GM13976 (cell line): Measurements from ENCODE around the gene RRP9.

ENCODE experiments used
- DNase-seq: peaks from one replicate; pipeline ENCODE4 v3.0.0; 2012; ENCODE audit warnings: low spot score
- CTCF ChIP-seq: IDR thresholded peaks from 2 replicates; pipeline ENCODE4 v1.5.1; 2012; ENCODE audit warnings: borderline replicate concordance, mild to moderate bottlenecking; ENCODE audit not compliant: insufficient read depth; ENCODE audit errors: extremely low read depth, missing control alignments, control extremely low read depth
- in situ Hi-C: fragments of 300-500 bp; cut with MboI; formaldehyde crosslinking; loops from one replicate; pipeline ENCODE4 v1.12.0; 2022; ENCODE audit warnings: low sequenced_read_pairs, mixed read lengths, inconsistent platforms; ENCODE audit not compliant: unreplicated experiment

Gene RRP9

GRCh38 chr3:51970606-51971300 lies 29.0 kb upstream of the RRP9 start:
- TF ChIP-seq CTCF, result no peak
- no peak for DNase-seq
- in situ Hi-C loops, result no loop called here

- in situ Hi-C loops, result no loop called here
- TF ChIP-seq CTCF, result no peak
These were observed 28.1 kb upstream of the RRP9 start for GRCh38 chr3:51969841-51970240.

GRCh38 chr3:51968883-51969678 lies 27.4 kb upstream of the RRP9 start:
- no peak for TF ChIP-seq CTCF
- in situ Hi-C loops, result no loop called here
- no peak for DNase-seq

More at GRCh38 chr3:51969841-51970240, 28.1 kb upstream of the RRP9 start:
- DNase-seq, result no peak

- DNase-seq, result no peak
- TF ChIP-seq CTCF, result no peak
- in situ Hi-C loops, result no loop called here
These were observed 26.6 kb upstream of the RRP9 start for GRCh38 chr3:51968170-51968775.

- DNase-seq, result peak; percentile 77
- in situ Hi-C loops, result no loop called here
These were observed 25.9 kb upstream of the RRP9 start, which contains the start of gene PCBP4 for GRCh38 chr3:51967384-51968169. Gene PCBP4, minus strand, starts transcription at chr3:51967454. Its CDS starts 6,214 bp downstream, at chr3:51961240.

More at GRCh38 chr3:51967384-51968169, 25.9 kb upstream of the RRP9 start, which contains the start of gene PCBP4:
- TF ChIP-seq CTCF, result no peak
